ENCODE results near the gene LRP8. TPM values are rescaled to one million over a fixed set of nuclear protein-coding genes. Genes with fewer than 3 reads are reported as not detected.

Gene LRP8
- total RNA-seq, 1 experiment from 2014 or later: 56.3 TPM

DNA sequence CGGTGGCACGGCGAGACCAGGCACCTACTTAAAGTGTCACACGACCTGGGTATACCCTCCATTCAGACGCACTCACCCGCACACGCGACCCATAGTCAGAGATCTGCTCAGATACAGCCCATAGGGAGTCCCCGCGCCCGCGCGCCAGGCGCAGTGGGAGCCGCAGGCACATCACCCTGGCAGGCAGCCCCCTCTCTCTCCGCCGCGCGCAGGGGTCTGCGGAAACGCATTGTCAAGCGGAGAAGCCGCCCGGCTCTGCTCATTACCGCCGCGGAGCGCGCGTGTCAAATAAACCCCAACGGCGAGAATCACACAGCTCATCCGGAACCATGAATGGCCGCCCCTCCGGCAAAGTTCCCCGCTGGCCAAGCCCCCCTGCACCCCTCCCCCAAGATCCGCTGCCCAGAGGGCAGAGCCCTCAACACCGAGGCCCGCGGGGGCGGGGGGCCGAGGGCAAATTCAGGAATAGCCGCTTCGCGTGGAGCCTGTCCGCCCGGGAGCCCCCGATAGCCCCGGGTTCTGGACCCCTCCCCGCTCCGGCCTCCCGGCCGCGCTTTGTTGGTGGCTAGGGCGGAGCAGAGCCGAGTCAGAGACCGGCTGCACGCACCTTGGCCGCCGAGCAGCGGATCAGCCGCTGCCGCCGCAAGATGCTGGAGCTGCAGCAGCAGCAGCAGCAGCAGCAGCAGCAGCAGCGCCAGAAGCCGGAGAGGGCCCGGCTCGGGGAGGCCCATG lies 522 bp downstream of the LRP8 start:
- H3K9me3 ChIP-seq (ENCODE audit: control insufficient read depth in 1 of 2, insufficient read depth in 1 of 2, low read depth in 1 of 2, low read length in 2 of 2): no peaks in the 10 kb centered on the region
- CTCF ChIA-PET: no interaction called here
- intact Hi-C loops (cut with micrococcal nuclease): loop anchor here (5.0 kb wide), 1 partner anchor 55 kb away; no protein-coding TSS in a partner anchor

More for the DNA sequence above, 522 bp downstream of the LRP8 start:
- Histone ChIP-seq H2AFZ (ENCODE audit: low read depth, low read length, poor library complexity, severe bottlenecking) (no peak overlapping the region), H4K20me1 (ENCODE audit: insufficient read depth) (no peaks in the 10 kb centered on the region), H3K4me1 (ENCODE audit: control insufficient read depth in 1 of 2, insufficient read depth in 2 of 2, low read length in 2 of 2) (peaks cover 8 to 21% of the 10 kb centered on the region in 2 experiments), H3K4me3 (replicated peaks in 1 of 2; ENCODE audit: low read depth in 1 of 2, low read length in 2 of 2) (peak overlapping the region; percentile 87 to 97), H3K4me2 (ENCODE audit: low read length) (peak overlapping the region; percentile 98), H3K36me3 (ENCODE audit: control insufficient read depth in 1 of 2, insufficient read depth in 2 of 2, low read length in 2 of 2) (peaks cover under 1 to 28% of the 10 kb centered on the region in 2 experiments; a peak in 2 of 4 replicates), H3K9me2 (ENCODE audit: insufficient read depth) (no peaks in the 10 kb centered on the region), H3K27ac (ENCODE audit: low read depth, low read length) (peak overlapping the region; percentile 88), H3K9ac (ENCODE audit: low read length) (peak overlapping the region; percentile 97), H3K79me2 (ENCODE audit: insufficient read depth, low read length) (peaks cover 43% of the 10 kb centered on the region), H3K27me3 (ENCODE audit: insufficient read depth, low read length) (no peaks in the 10 kb centered on the region)
- ATAC-seq (peak; percentile 10), DNase-seq (ENCODE audit: low read depth, low spot score) (no peak)
- BruUV-seq (replicated peaks): TSS peak; percentile 31
- TF ChIP-seq ZNF274 (IDR thresholded peaks at IDR 0.05; ENCODE audit: low read depth, low read length) (no peak), ZFX (IDR thresholded peaks at IDR 0.05) (0 out of 2 replicates have a peak, but pooled peaks have one; percentile 14), TCF7L2 (IDR thresholded peaks at IDR 0.05; ENCODE audit: borderline replicate concordance, extremely low read depth, insufficient read depth, insufficient read length) (no peak), POLR2A (IDR thresholded peaks at IDR 0.05; ENCODE audit: borderline replicate concordance, extremely low read depth, insufficient read depth, insufficient read length) (no peak), EGR1 (IDR thresholded peaks at IDR 0.05; ENCODE audit: low read depth) (0 out of 2 replicates have a peak, but pooled peaks have one; percentile 31), SIN3A (IDR thresholded peaks at IDR 0.05; ENCODE audit: low read depth) (0 out of 2 replicates have a peak, but pooled peaks have one; percentile 31), CEBPB (IDR thresholded peaks at IDR 0.05; ENCODE audit: low read depth) (no peak)
- TF ChIP-seq, protein P1, sequence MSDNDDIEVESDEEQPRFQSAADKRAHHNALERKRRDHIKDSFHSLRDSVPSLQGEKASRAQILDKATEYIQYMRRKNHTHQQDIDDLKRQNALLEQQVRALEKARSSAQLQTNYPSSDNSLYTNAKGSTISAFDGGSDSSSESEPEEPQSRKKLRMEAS (IDR thresholded peaks at IDR 0.05): peak; percentile 31; the same call in 1 of the 2 replicates
- TF ChIP-seq, protein P2, sequence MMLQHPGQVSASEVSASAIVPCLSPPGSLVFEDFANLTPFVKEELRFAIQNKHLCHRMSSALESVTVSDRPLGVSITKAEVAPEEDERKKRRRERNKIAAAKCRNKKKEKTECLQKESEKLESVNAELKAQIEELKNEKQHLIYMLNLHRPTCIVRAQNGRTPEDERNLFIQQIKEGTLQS (IDR thresholded peaks at IDR 0.05): no peak
- TF ChIP-seq, protein P3, sequence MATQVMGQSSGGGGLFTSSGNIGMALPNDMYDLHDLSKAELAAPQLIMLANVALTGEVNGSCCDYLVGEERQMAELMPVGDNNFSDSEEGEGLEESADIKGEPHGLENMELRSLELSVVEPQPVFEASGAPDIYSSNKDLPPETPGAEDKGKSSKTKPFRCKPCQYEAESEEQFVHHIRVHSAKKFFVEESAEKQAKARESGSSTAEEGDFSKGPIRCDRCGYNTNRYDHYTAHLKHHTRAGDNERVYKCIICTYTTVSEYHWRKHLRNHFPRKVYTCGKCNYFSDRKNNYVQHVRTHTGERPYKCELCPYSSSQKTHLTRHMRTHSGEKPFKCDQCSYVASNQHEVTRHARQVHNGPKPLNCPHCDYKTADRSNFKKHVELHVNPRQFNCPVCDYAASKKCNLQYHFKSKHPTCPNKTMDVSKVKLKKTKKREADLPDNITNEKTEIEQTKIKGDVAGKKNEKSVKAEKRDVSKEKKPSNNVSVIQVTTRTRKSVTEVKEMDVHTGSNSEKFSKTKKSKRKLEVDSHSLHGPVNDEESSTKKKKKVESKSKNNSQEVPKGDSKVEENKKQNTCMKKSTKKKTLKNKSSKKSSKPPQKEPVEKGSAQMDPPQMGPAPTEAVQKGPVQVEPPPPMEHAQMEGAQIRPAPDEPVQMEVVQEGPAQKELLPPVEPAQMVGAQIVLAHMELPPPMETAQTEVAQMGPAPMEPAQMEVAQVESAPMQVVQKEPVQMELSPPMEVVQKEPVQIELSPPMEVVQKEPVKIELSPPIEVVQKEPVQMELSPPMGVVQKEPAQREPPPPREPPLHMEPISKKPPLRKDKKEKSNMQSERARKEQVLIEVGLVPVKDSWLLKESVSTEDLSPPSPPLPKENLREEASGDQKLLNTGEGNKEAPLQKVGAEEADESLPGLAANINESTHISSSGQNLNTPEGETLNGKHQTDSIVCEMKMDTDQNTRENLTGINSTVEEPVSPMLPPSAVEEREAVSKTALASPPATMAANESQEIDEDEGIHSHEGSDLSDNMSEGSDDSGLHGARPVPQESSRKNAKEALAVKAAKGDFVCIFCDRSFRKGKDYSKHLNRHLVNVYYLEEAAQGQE (IDR thresholded peaks at IDR 0.05; ENCODE audit: low read depth): no peak
- ChIA-PET POLR2A (no interaction called here), RAD21 (ENCODE audit: low non-redundant PET in 1 of 2, low total read pairs in 2 of 2, uncharacterized antibody in 2 of 2, unreplicated experiment in 2 of 2) (no interaction called here)
